NCI-H2081 treated with DMSO at 0.1 percent for 48 hours (cell line): Measurements from ENCODE around the gene CLOCK.

ENCODE experiments used
- DNase-seq: peaks from one replicate; lab custom pipeline; 2025; lab: John Stamatoyannopoulos, UW

The CLOCK gene

GRCh38 chr4:55380576-55380975 is 166.1 kb downstream of the CLOCK start:
- no peak for DNase-seq

GRCh38 chr4:55378617-55379467 is 167.9 kb downstream of the CLOCK start:
- DNase-seq, result no peak
